Mucosa of gallbladder (tissue), 1 donor: ENCODE results near the gene ASL. TPM values are rescaled to one million over a fixed set of nuclear protein-coding genes. Genes with fewer than 3 reads are reported as not detected.
A peak's percentile ranks its signal among the peaks of the same experiment; 100 is the strongest.
"Not testable (repeated sequence)": the region's sequence is repeated elsewhere in the genome, so short reads cannot be mapped to it uniquely, and the experiment has no call there.

Experiments
- DNase-seq: peaks from one replicate; pipeline ENCODE4 v3.0.0-alpha.2; 2020; ENCODE audit warnings: low spot score
- total RNA-seq: library from RNA; stranded (reverse); gene quantifications from one replicate; pipeline ENCODE4 v1.2.1, GENCODE V29; 2021
- donor health status: DM: no; HTN: no; CAD: no.

ASL gene
- 138 TPM for total RNA-seq

DNA sequence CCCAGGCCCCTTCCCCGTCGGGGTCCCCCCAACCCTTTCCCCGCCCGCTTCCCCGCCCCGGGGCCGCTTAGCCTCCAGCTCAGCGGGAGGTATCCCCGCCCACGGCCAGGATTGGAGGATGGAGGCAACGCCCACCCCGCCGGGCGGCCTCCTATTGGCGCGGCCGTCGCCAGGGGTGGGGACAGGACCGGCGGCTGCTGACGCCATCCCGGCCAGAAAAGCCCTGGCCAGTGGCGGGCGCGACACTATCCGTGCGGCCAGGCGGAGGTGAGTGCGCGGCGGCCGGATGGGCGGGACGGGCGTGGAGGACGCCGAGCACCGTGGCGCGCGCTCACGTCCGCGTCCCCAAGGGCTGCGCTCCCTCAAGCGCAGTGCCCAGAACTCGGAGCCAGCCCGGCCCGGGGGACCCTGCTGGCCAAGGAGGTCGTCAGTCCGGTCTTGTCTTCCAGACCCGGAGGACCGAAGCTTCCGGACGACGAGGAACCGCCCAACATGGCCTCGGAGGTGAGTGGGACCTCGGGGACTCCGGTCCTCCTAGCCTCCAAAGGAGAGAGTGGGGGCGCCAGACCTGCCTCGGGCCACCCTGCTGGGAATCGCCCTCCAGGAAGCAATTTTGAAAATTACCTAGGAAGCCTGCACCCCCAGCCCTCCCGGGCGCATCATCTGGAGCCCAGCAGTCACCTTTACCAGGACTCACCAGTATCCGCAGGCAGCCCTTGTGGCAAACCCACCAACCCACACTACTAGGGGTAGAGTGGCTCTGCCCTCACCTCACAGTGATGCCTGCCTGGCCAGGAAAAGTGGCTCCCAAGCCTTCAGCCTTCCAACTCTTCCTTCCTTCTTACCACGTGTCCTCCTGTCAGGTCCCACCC, at the start of gene ASL:
Gene ASL (plus strand): TSS at position 230 of the 872 bp plus-strand sequence. CDS start 263 bp downstream, at position 493.
- DNase-seq, result peak; percentile 94

DNA sequence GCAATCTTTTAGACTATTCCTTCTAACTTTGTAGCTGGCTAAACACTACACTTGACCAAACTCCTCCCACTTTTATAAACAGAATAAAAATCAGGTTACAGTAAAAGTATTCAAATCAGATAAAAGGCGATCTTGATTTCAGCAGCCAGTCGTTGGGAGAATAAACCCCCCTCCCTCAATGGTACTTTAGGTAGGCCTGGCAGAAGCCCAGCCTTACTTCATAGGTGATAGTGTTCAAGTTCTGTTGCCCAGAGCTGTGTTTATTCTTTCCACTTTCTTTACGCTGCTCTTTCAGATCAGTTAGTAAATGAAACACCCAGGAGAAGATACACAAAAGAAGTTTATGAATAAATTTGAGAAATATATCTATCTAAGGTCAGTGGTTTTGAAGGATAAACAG, 47.3 kb upstream of the ASL start:
- not testable (repeated sequence) for DNase-seq

DNA sequence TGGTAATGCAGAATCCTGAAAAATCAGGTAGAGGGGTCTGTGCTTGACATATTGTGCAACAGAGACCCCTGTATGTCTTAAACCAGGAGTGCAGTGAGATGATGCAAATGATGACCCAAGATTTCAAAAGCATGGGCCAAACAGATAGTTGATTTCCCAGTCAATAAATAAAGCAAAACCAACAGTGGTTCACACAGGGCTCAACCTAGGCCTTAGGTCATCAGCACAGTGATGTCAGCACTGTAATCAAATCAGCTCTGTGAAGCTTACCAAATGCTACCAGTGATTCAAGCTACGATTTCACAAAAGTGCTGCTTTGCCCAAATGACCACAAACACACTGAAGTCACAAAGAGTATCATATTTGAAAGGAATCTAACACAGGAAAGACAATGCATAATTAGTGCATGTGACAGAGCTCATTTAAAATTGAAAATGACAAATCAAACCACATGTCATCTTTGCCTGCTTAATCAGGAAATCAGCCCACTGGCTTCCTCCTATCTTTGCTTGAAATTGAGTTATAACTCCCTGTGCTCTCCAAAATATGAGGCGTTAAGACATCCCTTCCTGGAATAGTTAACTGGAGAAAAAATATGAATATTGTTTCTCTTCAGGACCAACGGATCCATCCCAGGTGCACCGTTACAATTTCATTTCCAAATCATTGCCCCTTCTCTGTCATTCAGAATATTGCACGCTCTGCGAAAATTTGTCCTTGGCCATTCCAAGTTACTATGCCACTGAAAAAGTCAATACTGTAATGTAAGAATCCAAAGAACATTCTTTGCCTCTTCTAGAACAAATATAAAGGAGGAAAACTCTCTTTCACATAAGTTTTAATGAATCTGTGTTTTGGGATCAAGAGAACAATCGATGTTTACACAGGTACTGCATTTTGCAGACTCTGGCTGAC, 41.9 kb upstream of the ASL start:
- no peak for DNase-seq

DNA sequence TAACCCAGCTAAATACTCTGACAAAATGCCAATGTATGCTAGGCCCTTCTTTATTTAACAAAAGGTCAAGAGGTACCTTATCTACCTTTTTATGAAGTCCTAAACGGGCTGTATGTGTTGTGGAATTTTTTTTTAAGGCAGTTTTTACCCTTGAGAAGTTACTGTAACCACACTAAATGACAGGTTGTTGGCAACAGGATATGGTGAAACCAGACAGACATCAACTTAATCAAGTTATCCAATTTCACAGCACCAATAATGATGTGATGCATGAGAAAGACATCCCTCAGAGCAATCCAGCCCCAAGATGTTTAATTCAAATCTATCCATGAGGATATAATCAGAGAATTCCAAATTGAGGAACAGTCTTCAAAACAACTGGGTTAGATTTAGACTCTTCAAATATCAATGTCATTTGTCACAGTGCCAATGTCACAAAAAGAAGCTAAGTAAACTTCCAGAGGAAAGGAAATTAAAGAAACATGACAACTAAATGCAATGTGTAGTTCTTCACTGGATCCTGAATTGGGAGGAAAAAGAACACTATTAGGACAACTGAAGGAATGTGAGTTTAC, 41.1 kb upstream of the ASL start:
- not testable (repeated sequence) for DNase-seq

DNA sequence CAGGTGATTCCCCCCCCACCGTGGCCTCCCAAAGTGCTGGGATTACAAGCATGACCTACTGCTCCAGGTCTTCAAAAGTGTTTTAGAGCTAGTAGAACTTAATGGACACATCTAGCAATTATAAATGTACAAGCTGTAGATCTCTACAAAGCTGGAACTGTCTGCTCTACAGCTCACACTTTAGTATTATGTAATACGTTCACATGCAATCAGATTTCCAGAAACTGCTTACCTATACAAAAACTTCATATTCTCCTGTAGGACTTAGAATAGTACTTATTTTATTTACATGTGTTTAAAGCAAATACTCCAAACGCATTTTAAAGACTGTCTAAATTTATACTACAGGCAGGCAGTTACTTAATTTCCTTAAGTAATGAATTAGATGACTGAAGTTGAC, 39.2 kb upstream of the ASL start:
- no peak for DNase-seq

DNA sequence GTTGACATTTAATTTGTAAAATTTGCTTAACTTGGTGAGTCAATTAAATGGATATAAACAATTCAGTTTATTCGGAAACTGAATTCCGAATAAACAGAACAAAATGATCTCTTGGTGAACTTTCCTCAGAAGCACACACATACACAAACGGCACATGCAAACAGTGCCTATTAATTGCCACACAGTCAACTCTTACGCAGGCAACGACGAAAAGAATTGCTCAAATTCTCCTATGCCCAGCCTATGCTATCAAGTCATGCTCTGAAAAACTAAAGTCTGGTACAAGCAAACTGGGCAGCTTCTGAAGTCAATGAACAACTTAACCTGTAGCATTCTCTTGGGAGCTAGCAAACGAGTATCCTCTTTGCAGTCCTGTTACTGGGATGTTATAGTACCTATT, 38.8 kb upstream of the ASL start:
- DNase-seq, result no peak

DNA sequence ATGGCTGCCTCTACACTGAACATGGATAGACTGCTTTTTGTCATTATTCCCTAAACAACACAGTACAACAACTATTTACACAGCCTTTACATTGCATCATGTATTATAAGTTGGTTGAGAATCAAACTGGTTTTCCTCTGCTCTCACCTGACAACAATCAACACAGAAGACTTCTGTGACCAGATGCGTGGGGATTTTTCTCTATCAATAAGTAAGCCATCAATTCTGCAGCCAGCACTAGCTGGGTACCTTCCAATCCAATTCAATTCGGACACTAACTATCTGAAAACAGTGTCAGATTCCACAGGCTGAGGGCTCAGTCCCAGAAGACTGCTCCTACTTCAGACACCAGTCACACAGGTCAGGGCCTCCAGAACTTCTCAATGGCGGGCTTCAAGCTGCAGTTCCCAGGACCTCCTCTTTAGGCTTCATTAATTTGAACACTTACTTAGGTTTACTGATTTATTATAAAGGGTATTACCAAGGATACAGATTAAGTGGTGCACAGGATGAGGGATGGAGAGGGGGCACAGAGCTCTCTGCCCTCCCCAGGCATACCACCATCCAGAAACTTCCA, 36.4 kb upstream of the ASL start:
- no peak for DNase-seq

DNA sequence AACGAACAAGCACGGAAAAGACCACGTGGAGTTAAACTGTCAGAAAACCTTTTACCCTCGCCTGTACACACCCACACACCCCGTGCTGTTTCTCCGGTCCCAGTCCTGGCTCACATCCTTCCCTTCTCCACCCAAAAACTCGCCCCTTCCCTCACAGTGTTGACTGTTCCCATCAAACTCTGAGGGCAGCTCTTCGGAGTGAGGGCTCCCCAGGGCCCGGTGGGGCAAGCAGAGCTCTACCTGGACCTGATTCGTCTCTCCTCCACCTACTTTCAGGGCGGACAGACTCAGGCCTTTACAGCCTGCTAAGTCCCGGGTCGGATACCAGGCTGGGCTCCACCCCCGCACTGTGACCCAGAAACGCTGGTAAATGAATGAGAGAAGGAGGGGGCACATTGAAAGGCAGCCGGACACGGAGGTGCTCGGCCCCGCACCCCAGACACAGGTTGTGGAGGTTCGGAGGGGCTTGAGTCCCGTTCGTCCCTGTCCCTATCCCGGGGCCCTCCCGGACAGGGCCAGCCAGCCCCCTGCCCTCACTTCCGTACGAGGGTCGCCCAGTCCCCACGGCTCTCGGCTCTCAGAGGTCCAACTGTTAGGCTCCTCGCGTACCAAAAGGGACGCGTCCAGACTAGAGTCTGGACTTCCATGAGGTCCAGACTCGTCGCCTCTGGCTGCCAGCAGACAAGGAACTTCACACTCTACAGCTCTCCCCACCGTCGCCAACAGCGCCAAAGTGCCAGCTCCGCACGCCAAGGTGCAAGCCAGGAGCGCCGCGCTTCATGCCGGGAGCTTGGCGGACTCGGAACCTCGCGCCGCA, 31.7 kb upstream of the ASL start:
- DNase-seq, result peak; percentile 41

DNA sequence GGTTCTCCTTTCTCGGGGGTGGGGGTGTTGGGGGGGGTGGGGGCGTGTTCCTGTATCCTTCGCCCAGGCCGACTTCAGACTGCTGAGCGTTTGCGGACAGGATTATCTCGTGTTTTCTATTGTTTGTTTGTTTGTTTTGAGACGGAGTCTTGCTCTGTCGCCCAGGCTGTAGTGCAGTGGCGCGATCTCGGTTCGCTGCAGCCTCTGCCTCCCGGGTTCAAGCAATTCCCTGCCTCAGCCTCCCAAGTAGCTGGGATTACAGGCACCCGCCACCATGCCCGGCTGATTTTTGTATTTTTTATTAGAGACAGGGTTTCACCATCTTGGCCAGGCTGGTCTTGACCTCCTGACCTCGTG, 31.1 kb upstream of the ASL start:
- not testable (repeated sequence) for DNase-seq

DNA sequence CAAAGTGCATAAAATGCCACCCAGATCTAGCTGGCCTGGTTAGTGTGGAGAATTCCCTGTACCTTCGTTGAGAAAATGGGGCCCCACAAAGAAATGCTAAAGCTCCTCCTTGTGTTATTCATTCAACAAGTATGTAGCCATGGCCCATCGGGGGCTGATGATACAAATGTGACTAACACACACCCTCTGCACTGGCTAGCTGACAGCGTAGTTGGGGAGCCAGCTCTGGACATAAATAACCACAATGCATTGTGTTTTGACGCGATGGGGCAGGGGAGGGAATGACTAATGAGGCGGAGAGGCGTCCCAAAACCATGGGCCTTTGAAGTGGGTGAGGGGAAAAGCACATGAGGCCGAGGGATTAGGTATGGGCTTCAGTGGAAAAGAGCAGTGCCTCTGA, 28.2 kb upstream of the ASL start:
- no peak for DNase-seq

DNA sequence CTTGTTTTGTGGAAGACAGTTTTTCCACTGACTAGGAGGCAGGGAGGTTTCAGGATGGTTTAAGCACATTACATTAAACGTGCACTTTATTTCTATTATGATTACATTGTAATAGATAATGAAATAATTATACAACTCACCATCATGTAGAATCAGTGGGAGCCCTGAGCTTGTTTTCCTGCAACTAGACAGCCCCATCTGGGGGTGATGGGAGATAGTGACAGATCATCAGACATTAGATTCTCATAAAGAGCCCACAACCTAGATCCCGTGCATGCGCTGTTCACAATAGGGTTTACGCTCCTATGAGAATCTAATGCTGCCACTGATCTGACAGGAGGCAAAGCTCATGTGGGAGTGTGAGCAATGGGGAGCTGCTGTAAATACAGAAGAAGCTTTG, 25.7 kb upstream of the ASL start:
- DNase-seq, result not testable (repeated sequence)

DNA sequence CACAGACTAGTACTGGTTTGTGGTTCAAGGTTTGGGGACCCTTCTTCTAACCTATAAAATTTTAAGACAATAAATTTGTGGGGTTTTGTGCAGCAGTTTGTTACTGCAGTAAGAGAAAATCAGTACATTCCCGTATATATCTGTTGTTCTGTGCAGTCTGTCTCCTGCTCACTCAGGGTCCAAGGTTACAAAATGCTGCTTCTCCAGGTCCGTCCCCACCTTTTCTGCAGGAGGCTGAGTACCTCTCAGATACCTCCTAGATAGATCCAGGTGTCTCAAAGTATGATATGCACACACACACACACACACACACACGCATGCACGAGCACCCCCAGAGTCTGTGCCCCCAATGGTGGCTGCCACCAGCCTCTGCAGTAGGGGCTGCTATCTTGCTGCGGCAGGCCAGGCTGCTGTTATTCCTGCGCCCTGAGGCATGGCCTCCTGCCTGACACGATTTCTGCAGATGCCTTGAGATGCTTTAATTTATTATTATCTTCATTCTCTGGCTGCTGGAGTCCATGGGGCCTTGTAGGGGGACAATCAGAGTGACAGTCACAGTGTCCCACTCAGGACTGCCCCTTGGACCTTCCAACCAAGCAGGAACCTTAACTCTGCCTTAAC, 25.2 kb upstream of the ASL start:
- no peak for DNase-seq

DNA sequence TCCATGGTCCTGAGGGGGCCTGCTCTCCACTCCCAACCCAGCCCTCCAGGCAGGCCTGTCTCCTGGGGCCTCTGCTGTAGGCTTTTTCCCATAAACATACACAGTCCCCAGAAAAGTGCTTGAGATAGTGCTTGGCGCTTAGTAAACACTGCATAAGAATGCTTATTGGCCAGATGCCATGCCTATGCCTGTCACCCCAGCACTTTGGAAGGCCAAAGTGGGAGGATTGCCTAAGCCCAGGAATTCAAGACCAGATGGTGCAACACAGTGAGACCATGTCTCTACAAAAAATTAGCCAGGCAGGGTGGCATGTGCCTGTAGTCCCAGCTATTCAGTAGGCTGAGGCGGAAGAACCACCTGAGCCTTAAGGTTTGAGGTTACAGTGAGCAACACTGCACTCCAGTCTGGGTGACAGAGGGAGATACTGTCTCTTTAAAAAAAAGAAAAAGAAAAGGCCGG, 24.6 kb upstream of the ASL start:
- peak; percentile 17 for DNase-seq

DNA sequence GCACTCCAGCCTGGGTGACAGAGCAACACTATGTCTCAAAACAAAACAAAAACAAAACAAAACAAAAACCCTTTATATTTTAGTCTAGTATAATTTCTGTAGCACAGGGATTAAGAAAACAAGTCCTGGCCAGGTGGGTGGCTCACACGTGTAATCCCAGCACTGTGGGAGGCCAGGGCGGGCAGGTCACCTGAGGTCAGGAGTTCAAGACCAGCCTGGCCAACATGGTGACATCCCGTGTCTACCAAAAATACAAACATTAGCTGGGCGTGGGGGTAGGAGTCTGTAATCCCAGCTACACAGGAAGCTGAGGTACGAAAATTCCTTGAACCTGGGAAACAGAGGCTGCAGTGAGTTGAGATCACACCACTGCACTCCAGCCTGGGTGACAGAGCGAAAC, 23.2 kb upstream of the ASL start:
- DNase-seq, result no peak

DNA sequence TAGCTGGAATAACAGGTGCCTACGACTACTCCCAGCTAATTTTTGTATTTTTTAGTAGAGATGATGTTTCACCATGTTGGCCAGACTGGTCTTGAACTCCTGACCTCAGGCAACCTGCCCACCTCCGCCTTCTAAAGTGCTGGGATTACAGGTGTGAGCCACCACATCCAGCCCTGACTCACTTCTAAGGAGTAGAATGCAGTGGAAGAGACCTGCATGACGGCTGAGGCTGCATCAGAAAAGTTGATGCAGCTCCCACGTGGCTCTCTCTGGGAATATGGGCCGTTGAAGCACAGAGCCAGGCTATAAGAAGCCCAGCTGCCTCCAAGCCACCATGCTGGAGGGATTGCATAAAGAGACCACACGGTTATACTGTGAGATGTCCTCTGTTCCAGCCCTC, 21.6 kb upstream of the ASL start:
- DNase-seq, result no peak

DNA sequence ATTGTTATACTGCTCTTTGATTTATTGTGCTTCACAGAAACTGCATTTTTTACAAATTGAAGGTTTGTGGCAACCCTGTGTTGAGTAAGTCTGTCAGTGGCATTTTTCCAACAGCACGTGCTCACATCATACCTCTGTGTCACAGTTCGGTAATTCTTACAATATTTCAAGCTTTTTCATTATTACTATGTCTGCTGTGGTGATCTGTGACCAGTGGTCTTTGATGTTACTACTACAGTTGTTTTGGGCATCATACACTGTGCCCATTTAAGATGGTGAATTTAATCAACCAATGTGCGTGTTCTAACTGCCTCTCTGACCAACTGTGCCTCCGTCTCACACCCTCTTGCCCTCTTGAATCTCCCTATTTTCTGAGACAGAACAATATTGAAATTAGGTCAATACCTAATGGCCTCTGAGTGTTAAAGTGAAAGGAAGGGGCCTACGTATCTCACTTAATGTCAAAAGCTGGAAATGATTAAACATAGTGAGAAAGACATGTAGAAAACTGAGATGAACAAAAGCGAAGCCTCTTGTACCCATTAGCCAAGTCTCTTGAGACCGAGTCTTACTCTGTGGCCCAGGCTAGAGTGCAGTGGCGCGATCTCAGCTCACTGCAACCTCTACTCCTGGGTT, 20.2 kb upstream of the ASL start:
- DNase-seq, result no peak

DNA sequence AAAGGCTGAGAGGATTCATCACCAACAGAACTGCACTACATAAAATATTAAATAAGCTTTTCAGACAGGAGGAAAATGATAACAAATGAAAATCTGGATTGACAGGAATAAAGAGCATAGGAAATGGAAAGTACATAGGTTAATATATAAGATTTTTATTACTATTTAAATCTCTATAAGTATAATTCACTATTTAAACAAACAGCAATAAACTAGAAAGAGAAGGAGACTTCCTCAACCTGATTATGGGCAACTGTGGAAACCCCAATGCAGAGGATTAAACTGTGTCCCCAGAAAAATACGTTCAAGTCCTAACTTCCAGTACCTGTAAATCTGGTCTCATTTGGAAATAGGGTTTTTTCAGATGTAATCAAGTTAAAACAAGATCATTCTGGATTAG, 14.8 kb upstream of the ASL start:
- DNase-seq, result no peak

DNA sequence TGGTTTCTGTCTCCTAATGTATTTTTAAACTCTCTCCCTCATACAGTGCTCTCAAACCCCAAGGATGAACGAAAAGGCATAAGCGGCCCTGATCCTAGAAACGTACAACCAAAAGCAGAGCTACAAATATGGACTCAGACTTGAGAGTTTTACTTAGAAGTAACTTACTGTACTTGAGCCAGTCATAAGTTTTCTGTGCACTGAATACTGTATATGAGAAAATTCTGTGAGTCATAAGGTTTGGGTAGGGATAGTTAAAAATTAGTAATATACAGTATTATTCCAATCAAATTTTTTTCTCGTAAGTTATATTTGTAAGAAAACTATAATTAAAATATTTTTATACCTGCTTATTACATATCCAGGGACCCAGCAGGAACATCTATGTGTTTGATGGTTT, 5.9 kb upstream of the ASL start:
- no peak for DNase-seq

DNA sequence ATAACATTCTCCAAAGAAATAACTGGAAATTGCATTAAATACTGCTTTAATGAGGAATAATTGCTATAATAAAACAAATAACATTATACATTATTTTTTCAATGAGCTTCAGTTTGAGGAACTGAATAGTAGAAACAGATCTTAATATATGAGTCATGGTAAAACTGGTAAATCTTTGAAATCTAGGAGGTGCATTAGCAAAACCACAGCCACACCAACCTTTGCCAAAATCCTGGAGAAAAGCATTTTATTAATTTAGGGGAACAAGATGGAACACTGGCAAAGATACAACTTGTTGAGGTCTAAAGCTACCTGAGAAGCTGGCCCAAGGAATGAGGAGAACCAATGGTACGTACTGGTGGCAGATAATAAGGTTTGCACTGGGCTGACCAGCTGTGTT, 5.4 kb upstream of the ASL start:
- no peak for DNase-seq

DNA sequence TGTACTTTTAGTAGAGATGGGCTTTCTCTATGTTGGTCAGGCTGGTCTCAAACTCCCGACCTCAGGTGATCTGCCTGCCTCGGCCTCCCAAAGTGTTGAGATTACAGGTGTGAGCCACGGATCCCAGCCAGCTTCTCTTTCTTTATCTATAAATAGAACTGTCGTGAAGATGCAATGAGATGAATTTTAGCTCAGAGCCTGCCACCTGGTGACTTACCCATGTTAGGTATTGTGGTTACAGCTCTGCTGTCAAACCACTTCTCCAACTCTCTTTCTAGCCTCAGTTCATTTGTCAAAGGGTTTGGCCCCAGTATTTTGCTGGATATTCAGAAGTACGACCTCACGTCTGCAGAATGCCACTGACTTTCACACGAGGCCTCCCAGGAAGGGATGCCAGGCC, 3.4 kb upstream of the ASL start:
- DNase-seq, result not testable (repeated sequence)
